ENCODE data around the gene SLC6A5.

DNA sequence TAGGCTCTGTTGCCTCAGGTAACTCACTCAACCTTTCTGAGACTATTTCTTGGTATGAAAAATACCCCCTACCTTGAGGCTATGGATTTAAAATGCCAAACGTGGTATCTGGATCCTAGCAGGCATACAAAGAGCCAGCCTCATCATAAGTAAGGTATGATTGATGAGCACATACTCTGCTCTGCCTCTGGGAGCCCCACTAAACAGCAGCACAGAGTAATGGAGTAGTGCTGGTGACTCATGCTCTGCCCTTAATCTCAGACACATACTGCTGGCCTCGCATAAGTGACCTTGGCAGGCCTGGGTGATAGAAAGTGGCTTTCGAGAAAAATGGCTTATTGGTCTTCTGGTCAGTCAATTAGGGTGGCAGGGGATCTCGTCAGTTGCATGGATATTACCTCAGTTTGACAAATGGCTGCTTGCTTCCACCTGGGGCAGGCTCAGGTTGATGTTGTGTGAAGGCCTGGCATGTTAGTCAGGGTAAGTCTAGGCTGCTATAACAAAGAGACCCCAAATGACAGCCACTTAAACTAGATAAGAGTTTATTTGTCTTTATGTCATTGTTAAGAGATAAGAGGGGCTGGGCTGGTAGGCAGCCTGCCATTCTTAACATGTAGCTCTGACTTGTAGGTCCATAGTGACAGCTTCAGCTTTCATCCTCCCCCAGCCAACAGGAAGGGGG lies 15.2 kb upstream of the SLC6A5 start:
- TF ChIP-seq, protein P1, sequence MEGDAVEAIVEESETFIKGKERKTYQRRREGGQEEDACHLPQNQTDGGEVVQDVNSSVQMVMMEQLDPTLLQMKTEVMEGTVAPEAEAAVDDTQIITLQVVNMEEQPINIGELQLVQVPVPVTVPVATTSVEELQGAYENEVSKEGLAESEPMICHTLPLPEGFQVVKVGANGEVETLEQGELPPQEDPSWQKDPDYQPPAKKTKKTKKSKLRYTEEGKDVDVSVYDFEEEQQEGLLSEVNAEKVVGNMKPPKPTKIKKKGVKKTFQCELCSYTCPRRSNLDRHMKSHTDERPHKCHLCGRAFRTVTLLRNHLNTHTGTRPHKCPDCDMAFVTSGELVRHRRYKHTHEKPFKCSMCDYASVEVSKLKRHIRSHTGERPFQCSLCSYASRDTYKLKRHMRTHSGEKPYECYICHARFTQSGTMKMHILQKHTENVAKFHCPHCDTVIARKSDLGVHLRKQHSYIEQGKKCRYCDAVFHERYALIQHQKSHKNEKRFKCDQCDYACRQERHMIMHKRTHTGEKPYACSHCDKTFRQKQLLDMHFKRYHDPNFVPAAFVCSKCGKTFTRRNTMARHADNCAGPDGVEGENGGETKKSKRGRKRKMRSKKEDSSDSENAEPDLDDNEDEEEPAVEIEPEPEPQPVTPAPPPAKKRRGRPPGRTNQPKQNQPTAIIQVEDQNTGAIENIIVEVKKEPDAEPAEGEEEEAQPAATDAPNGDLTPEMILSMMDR (IDR thresholded peaks at IDR 0.05): no peak
- TF ChIP-seq POLR2A (IDR thresholded peaks at IDR 0.05): no peak
